DND-41 (cell line): ENCODE data around the gene HNRNPU.

Experiments used
- CTCF ChIP-seq: IDR thresholded peaks from 2 replicates; pipeline ENCODE4 v1.5.1; 2012; ENCODE audit warnings: borderline replicate concordance, low read length, moderate library complexity, mild to moderate bottlenecking; ENCODE audit not compliant: poor library complexity, severe bottlenecking; ENCODE audit errors: extremely low read depth
- EZH2 ChIP-seq: IDR thresholded peaks from 3 replicates; pipeline ENCODE4 v1.6.1; 2012; ENCODE audit warnings: borderline replicate concordance, low read depth, mild to moderate bottlenecking, moderate library complexity, low read length, inconsistent platforms; ENCODE audit not compliant: severe bottlenecking

GRCh38 chr1:244822878-244823277 lies 41.5 kb downstream of the HNRNPU start:
- TF ChIP-seq CTCF = no peak
- no peak for TF ChIP-seq EZH2
